ENCODE results near the gene PRELID3B.

Gene PRELID3B

DNA sequence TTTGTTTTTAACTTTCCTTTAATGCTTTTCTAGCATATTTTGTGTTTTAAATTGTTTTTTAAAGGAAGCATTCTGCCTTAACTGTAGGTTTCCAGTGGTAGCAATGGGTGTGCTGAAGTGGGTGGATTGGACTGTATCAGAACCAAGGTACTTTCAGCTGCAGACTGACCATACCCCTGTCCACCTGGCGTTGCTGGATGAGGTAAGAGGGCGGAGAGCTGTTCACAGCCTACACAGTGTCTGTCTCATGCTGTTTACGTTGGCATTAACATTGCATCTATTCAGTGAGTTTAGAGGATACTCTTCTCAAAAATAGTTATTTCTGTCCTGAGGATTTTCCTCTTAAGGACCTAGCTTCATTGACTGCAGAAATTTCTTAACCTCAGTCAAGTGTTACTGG, 49.7 kb downstream of the PRELID3B start:
- H3K9me3 ChIP-seq (ENCODE audit: control insufficient read depth, low read length) = no peaks in the 10 kb centered on the region
- H3K4me1 ChIP-seq (ENCODE audit: control insufficient read depth, insufficient read depth, low read length, poor library complexity, severe bottlenecking) = no peaks in the 10 kb centered on the region
- no peak overlapping the region for H3K27ac ChIP-seq (ENCODE audit: low read depth, low read length, severe bottlenecking)
- WGBS, 2 experiments (ENCODE audit: insufficient coverage in 2 of 2) = 93 to 100% methylated on average over 2 to 3 of the region's 3 CpGs
- H3K4me3 ChIP-seq (ENCODE audit: extremely low read depth, insufficient read depth, low read length, poor library complexity, severe bottlenecking) = no peak overlapping the region
- H3K36me3 ChIP-seq (ENCODE audit: control insufficient read depth, insufficient read depth, low read length) = peaks cover 98% of the 10 kb centered on the region

DNA sequence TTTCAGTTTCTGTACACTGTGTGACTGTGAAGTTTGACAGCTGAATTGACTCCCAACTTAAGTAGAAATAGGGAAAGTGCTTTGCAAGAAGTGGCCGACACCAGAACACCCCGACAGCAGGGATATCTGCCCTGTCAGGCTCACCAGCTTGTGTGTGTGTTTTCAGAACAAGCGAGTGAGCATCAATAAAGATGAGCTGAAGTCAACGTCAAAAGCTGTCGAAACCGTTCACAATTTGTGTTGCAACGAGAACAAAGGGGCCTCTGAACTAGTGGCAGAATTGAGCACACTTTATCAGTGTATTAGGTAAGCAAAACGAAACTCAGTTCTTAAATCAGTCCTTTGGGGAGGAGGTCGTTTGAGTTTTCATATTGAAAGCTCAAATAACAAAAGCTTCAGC, 50.9 kb downstream of the PRELID3B start:
- Histone ChIP-seq H3K27ac (ENCODE audit: low read depth, low read length, severe bottlenecking) (no peak overlapping the region), H3K36me3 (ENCODE audit: control insufficient read depth, insufficient read depth, low read length) (peaks cover 100% of the 10 kb centered on the region), H3K4me1 (ENCODE audit: control insufficient read depth, insufficient read depth, low read length, poor library complexity, severe bottlenecking) (no peaks in the 10 kb centered on the region), H3K4me3 (ENCODE audit: extremely low read depth, insufficient read depth, low read length, poor library complexity, severe bottlenecking) (no peak overlapping the region), H3K9me3 (ENCODE audit: control insufficient read depth, low read length) (no peaks in the 10 kb centered on the region)
- 93 to 94% methylated on average over 8 of the region's 9 CpGs for WGBS, 2 experiments (ENCODE audit: insufficient coverage in 2 of 2)

GRCh38 chr20:58990651-58991445, 51.7 kb downstream of the PRELID3B start:
- H3K36me3 ChIP-seq (ENCODE audit: control insufficient read depth, insufficient read depth, low read length) = peaks cover 100% of the 10 kb centered on the region
- no peak overlapping the region for H3K4me3 ChIP-seq (ENCODE audit: extremely low read depth, insufficient read depth, low read length, poor library complexity, severe bottlenecking)

GRCh38 chr20:58989196-58989595, 53.4 kb downstream of the PRELID3B start:
- Histone ChIP-seq H3K36me3 (ENCODE audit: control insufficient read depth, insufficient read depth, low read length) (peaks cover 92% of the 10 kb centered on the region), H3K4me3 (ENCODE audit: extremely low read depth, insufficient read depth, low read length, poor library complexity, severe bottlenecking) (no peak overlapping the region), H3K27ac (ENCODE audit: low read depth, low read length, severe bottlenecking) (no peak overlapping the region), H3K9me3 (ENCODE audit: control insufficient read depth, low read length) (no peaks in the 10 kb centered on the region), H3K4me1 (ENCODE audit: control insufficient read depth, insufficient read depth, low read length, poor library complexity, severe bottlenecking) (peaks cover 2% of the 10 kb centered on the region)
- 98 to 100% methylated on average over 7 to 10 of the region's 10 CpGs for WGBS, 2 experiments (ENCODE audit: insufficient coverage in 2 of 2)

More at GRCh38 chr20:58990651-58991445, 51.7 kb downstream of the PRELID3B start:
- no peaks in the 10 kb centered on the region for H3K9me3 ChIP-seq (ENCODE audit: control insufficient read depth, low read length)
- H3K4me1 ChIP-seq (ENCODE audit: control insufficient read depth, insufficient read depth, low read length, poor library complexity, severe bottlenecking) = no peaks in the 10 kb centered on the region
- H3K27ac ChIP-seq (ENCODE audit: low read depth, low read length, severe bottlenecking) = no peak overlapping the region
- WGBS, 2 experiments (ENCODE audit: insufficient coverage in 2 of 2) = 93% methylated on average over 9 to 12 of the region's 14 CpGs

DNA sequence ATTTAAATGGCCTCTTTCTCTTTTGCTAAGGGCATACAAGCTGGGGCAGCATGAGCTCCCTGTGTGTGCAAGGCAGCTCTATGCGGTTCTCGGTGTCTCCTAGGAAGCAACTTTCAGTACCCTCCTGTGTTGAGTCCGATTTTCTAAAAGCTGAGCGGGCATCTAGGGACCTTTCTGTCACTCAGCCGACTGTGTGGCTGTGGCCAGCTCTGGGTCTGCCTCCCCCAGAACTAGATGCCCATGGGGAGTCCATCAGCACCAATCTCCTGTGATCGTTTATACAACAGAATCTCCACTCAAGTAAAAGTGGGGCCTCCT, 54.1 kb downstream of the PRELID3B start:
- H3K4me1 ChIP-seq (ENCODE audit: control insufficient read depth, insufficient read depth, low read length, poor library complexity, severe bottlenecking) = peaks cover 7% of the 10 kb centered on the region
- H3K9me3 ChIP-seq (ENCODE audit: control insufficient read depth, low read length) = no peaks in the 10 kb centered on the region
- no peak overlapping the region for H3K4me3 ChIP-seq (ENCODE audit: extremely low read depth, insufficient read depth, low read length, poor library complexity, severe bottlenecking)
- H3K36me3 ChIP-seq (ENCODE audit: control insufficient read depth, insufficient read depth, low read length) = peaks cover 85% of the 10 kb centered on the region
- no peak overlapping the region for H3K27ac ChIP-seq (ENCODE audit: low read depth, low read length, severe bottlenecking)
- WGBS, 2 experiments (ENCODE audit: insufficient coverage in 2 of 2) = 87 to 94% methylated on average over 5 of the region's 6 CpGs

DNA sequence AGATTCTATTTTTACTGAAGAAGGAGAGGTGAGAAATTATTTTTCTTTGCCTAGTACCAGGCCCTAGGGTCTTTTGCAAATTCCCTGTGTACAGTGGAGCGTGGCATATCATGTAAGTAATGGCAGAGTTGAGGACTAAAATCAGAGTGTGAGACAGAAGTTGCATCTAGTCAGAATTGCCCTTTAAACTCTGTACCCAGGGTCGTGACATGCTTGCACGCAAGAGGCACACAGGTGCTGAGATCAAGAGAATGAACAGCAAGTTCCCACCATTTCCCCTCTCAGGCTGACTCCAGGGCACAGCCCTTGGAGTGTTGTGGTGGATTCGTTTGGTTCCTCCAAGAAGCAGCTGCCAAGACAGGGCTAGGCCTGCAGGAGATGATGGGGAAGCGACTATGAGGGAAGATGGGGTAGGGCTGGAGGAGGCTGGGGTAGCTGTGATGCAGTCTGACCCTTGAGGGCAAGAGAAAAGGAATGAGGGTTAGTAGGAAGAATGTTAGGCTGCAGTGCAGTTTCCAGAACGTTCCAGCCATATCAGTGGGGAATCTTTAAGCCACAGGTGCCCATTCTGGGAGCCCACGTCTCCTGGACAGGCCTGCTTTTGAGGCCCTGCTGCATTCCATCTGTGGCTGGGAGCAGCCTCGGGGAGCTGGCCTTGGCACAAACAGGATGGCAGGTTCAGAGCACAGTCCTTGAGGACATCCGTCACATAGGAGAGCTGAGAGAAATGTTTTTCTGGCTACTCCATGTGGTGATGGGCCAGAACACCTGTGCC, 54.6 kb downstream of the PRELID3B start:
- no peak overlapping the region for H3K27ac ChIP-seq (ENCODE audit: low read depth, low read length, severe bottlenecking)
- 93 to 98% methylated on average over 8 to 9 of the region's 9 CpGs for WGBS, 2 experiments (ENCODE audit: insufficient coverage in 2 of 2)
- H3K9me3 ChIP-seq (ENCODE audit: control insufficient read depth, low read length) = no peaks in the 10 kb centered on the region
- no peak overlapping the region for H3K4me3 ChIP-seq (ENCODE audit: extremely low read depth, insufficient read depth, low read length, poor library complexity, severe bottlenecking)
- H3K4me1 ChIP-seq (ENCODE audit: control insufficient read depth, insufficient read depth, low read length, poor library complexity, severe bottlenecking) = peaks cover 7% of the 10 kb centered on the region
- H3K36me3 ChIP-seq (ENCODE audit: control insufficient read depth, insufficient read depth, low read length) = peaks cover 80% of the 10 kb centered on the region

- Histone ChIP-seq H3K27ac (ENCODE audit: low read depth, low read length, severe bottlenecking) (no peak overlapping the region), H3K4me1 (ENCODE audit: control insufficient read depth, insufficient read depth, low read length, poor library complexity, severe bottlenecking) (peaks cover 7% of the 10 kb centered on the region), H3K36me3 (ENCODE audit: control insufficient read depth, insufficient read depth, low read length) (peaks cover 70% of the 10 kb centered on the region), H3K9me3 (ENCODE audit: control insufficient read depth, low read length) (no peaks in the 10 kb centered on the region), H3K4me3 (ENCODE audit: extremely low read depth, insufficient read depth, low read length, poor library complexity, severe bottlenecking) (no peak overlapping the region)
- 91 to 99% methylated on average over 8 of the region's 8 CpGs for WGBS, 2 experiments (ENCODE audit: insufficient coverage in 2 of 2)
These were observed 55.5 kb downstream of the PRELID3B start for GRCh38 chr20:58986968-58987517.

DNA sequence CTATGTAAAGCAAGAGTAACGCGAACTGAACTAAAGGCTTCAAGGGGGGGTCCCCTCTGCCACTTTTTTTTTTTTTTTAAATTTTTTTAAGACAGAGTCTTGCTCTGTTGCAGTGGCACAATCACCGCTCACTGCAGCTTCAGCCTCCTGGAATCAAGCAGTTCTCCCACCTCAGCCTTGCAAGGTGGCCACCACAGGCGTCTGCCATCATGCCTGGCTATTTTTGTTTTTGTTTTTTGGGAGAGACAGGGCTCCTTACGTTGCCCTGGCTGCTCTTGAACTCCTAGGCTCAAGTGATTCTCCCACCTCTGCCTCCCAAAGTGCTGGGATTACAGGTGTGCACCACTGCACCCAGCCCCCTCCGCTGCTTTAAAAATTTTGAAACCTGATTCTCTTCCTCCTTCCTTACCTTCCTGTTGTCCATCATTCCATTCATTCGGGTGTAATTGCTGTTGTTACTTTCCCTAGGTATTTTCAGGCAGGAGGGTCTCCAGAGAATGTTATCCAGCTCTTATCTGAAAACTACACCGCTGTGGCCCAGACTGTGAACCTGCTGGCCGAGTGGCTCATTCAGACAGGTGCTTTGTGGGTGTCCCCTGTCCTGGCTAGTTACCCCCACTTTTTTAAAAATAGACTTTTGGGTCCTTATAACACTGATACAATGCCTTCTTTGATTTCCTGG, 56.2 kb downstream of the PRELID3B start:
- peaks cover 7% of the 10 kb centered on the region for H3K4me1 ChIP-seq (ENCODE audit: control insufficient read depth, insufficient read depth, low read length, poor library complexity, severe bottlenecking)
- peaks cover 64% of the 10 kb centered on the region for H3K36me3 ChIP-seq (ENCODE audit: control insufficient read depth, insufficient read depth, low read length)
- WGBS, 2 experiments (ENCODE audit: insufficient coverage in 2 of 2) = 88 to 94% methylated on average over 6 to 9 of the region's 9 CpGs
- no peak overlapping the region for H3K4me3 ChIP-seq (ENCODE audit: extremely low read depth, insufficient read depth, low read length, poor library complexity, severe bottlenecking)
- H3K9me3 ChIP-seq (ENCODE audit: control insufficient read depth, low read length) = no peaks in the 10 kb centered on the region
- H3K27ac ChIP-seq (ENCODE audit: low read depth, low read length, severe bottlenecking) = no peak overlapping the region

- H3K4me3 ChIP-seq (ENCODE audit: extremely low read depth, insufficient read depth, low read length, poor library complexity, severe bottlenecking) = no peak overlapping the region
- H3K27ac ChIP-seq (ENCODE audit: low read depth, low read length, severe bottlenecking) = no peak overlapping the region
- peaks cover under 1% of the 10 kb centered on the region for H3K9me3 ChIP-seq (ENCODE audit: control insufficient read depth, low read length)
- H3K4me1 ChIP-seq (ENCODE audit: control insufficient read depth, insufficient read depth, low read length, poor library complexity, severe bottlenecking) = peaks cover 7% of the 10 kb centered on the region
- H3K36me3 ChIP-seq (ENCODE audit: control insufficient read depth, insufficient read depth, low read length) = peaks cover 57% of the 10 kb centered on the region
- WGBS, 2 experiments (ENCODE audit: insufficient coverage in 2 of 2) = 100% methylated on average over 1 of the region's 5 CpGs
These were observed 56.9 kb downstream of the PRELID3B start for GRCh38 chr20:58985656-58986055.

- Histone ChIP-seq H3K4me1 (ENCODE audit: control insufficient read depth, insufficient read depth, low read length, poor library complexity, severe bottlenecking) (peaks cover 7% of the 10 kb centered on the region), H3K36me3 (ENCODE audit: control insufficient read depth, insufficient read depth, low read length) (peaks cover 47% of the 10 kb centered on the region), H3K4me3 (ENCODE audit: extremely low read depth, insufficient read depth, low read length, poor library complexity, severe bottlenecking) (no peak overlapping the region), H3K27ac (ENCODE audit: low read depth, low read length, severe bottlenecking) (no peak overlapping the region), H3K9me3 (ENCODE audit: control insufficient read depth, low read length) (peaks cover 4% of the 10 kb centered on the region)
- 96% methylated on average over 6 of the region's 6 CpGs for WGBS, 2 experiments (ENCODE audit: insufficient coverage in 2 of 2)
These were observed 57.9 kb downstream of the PRELID3B start for GRCh38 chr20:58984691-58985090.
